ENCODE measurements around the gene DRICH1. TPM values are rescaled to one million over a fixed set of nuclear protein-coding genes. Genes with fewer than 3 reads are reported as not detected.

Gene DRICH1
- total RNA-seq, 2 donors from 2014 or later = not detected

Other genes with a start within 250 kb of the DRICH1 start
- gene IGLL1, start 52.0 kb downstream of the DRICH1 start, total RNA-seq = not detected
- gene RGL4, start 58.7 kb upstream of the DRICH1 start, total RNA-seq = under 1 TPM in 1 of 2 donors, not detected in 1; 0.44 TPM
- 1 to 10 TPM; 4.9 to 5.6 TPM for gene ZNF70, start 118.8 kb upstream of the DRICH1 start, total RNA-seq
- 1 to 10 TPM in 1 of 2 donors, under 1 TPM in 1; 0.53 to 1.3 TPM for gene VPREB3, start 122.1 kb upstream of the DRICH1 start, total RNA-seq
- gene C22orf15, start 130.7 kb upstream of the DRICH1 start, total RNA-seq = not detected
- 1,000 to 10,000 TPM in 1 of 2 donors, 100 to 1,000 TPM in 1; 958 to 1,106 TPM for gene CHCHD10, start 135.7 kb upstream of the DRICH1 start, total RNA-seq
- 10 to 100 TPM in 1 of 2 donors, 1 to 10 TPM in 1; 5.6 to 10.0 TPM for gene MMP11, start 140.5 kb upstream of the DRICH1 start, total RNA-seq
- 10 to 100 TPM; 46.6 to 54.8 TPM for gene SMARCB1, start 154.6 kb upstream of the DRICH1 start, total RNA-seq
- 1 to 10 TPM; 5.8 to 6.5 TPM for gene DERL3, start 206.7 kb upstream of the DRICH1 start, total RNA-seq
- gene SLC2A11, start 225.6 kb upstream of the DRICH1 start, total RNA-seq = 10 to 100 TPM; 15.0 TPM

Data from left cardiac atrium (tissue), 2 donors.